Germinal center (tissue), 1 donor: ENCODE results near the gene NOP16.

Experiments
- DNase-seq: peaks from one replicate; pipeline ENCODE4 v3.0.0; 2012; ENCODE audit warnings: mixed read lengths, low spot score

The NOP16 gene, protein sequence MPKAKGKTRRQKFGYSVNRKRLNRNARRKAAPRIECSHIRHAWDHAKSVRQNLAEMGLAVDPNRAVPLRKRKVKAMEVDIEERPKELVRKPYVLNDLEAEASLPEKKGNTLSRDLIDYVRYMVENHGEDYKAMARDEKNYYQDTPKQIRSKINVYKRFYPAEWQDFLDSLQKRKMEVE

DNA sequence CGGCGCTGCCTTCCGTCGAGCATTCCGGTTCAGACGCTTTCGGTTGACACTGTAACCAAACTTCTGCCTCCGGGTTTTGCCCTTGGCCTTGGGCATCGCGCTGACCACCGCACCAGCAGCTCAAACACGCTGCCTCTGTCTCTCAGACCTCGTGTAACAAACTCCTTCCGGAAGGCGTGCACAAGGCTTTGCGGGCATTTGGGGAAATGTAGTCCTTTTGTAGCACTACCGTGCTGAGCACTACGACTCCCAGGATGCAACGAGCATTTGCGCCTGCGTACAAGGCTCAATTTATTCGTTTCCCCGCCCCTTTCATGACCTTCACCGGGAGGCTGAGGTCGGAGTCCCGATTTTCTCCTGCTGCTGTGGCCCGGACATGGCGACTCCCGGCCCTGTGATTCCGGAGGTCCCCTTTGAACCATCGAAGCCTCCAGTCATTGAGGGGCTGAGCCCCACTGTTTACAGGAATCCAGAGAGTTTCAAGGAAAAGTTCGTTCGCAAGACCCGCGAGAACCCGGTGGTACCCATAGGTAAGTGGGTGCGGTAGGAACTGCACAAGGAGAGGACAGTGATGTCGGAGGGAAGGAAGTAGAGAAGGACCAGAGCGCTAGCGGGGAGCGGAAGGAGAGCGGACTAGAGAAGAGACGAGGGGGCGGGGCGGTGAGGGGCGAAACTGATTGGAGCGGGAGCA lies at the start of gene NOP16, which contains the start of gene HIGD2A:
TSS of gene NOP16 (minus strand) at position 155 of the 691 bp plus-strand sequence. CDS start at position 96, 59 bp downstream.
TSS of gene HIGD2A (plus strand) at position 308 of the 691 bp plus-strand sequence. CDS start at position 377, 69 bp downstream.
- DNase-seq, result peak; percentile 97

DNA sequence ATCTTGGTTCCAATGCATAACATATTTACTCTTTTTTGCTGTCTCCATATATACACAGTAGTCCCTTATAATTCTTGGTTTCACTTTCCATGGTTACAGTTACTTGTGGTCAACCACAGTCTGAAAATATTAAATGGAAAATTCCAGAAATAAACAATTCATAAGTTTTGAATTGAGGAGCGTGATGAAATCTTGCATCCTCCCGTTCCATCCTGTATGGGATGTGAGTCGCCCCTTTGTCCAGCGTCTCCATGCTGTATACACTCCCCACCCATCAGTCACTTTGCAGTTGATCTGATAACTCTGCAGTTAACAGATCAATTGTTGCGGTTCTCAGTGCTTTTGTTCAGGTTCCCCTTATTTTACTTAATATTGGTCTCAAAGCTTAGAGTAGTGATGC lies 48.3 kb upstream of the NOP16 start:
- no peak for DNase-seq

DNA sequence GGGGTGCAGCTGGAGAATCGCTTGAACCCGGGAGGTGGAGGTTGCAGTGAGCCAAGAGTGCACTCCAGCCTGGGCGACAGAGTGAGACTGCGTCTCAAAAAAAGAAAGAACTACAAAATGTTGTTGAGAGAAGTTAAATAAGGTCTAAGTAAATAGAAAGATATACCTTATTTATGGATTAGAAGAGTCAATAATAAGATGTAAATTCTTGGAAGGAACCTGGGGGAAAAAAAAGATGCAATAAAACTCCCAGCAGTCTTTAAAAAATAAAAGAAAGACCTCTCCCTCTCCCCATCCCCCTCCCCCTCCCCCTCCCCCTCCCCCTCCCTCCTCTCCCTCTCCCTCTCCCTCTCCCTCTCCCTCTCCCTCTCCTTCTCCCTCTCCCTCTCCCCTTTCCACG lies 44.3 kb upstream of the NOP16 start:
- no peak for DNase-seq

DNA sequence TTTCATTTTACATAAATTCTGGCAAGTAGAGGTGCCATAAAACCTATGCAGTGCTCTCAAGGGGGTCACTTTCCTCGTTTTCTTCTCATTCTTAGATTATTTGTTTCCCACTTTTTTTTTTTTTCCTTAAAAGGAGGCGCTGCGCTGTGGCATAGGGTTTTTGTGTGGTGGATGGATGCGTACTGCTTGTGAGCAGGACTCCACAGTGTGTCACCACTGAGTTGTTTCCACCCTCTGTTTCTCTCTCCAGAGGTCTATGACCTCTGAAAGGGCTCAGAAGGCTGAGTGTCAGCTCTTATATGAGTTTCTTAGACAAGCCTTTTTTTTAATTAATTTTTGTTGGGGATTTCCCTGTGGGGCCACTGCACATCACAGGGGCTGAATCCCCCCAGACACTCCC lies 41.6 kb upstream of the NOP16 start:
- DNase-seq, result no peak

DNA sequence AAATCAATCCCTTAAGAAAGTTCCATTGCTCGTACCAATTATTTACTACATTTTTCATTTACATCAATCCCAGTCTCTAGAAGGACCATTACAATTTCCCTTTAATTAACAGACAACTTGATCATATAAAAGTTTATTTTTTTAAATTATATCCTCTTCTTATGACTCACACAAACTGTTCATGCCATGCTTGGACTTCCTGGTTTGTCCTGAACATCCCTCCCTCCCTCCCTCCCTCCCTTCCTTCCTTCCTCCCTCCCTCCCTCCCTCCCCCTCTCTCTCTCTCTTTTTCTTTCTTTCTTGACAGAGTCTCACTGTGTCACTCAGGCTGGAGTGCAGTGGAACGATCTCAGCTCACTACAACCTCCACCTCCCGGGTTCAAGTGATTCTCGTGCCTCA lies 39.6 kb upstream of the NOP16 start:
- DNase-seq, result no peak

DNA sequence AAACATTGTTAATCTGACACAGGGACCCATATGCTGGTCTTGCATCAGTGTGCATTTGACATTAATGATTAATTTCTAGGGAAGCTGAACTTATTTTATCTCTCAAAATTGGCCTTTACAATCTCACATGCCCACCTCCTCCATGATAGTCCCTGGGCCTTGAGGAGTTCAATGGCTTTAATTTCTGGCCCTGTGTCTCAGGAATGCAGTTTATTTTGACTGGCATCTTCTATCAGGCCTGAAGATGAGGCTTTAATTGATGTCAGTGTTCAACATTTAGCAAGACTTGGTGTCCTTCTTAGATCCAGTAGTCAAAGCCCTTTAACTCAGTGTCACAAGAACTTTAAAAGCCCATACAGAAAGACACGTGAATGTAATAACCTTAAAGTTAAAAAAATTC lies 38.5 kb upstream of the NOP16 start:
- DNase-seq, result no peak

DNA sequence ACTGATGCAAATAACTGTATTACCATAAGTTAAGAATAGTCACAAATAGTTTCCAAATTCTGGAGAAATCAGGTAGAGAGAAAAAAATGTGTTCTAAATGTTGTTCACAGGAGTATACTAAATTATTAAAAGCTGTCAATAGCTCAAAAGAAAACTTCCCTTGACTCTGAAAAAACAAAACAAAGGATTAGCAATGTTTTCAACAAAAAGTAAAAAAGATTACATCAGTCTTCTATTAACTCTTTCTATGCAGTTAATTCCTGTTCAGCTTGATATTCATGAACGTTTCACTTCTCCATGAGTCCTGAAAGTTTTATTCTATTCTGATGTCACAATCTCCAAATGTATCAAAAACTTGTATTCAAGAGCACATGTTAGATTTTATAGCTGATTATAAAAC lies 37.4 kb upstream of the NOP16 start:
- no peak for DNase-seq

- DNase-seq, result no peak
These were observed 36.7 kb upstream of the NOP16 start for GRCh38 chr5:176425138-176425537.

DNA sequence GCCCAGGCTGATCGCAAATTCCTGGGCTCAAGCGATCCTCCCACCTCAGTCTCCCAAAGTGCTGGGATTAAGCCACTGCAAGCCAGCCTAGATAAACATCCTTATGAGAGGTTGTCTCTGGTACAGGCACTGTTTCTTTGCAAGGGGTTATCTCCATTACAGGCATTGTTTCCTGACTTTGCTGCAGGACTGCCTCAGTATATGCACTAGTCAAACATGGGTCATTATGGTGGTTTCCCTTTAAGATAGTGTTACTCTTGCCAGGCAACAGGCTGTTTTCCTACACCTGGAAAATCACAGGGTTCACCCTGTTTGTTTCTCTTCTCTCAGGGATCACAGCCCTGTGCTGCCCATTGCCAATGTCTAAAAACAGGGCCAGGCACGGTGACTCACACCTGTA lies 35.8 kb upstream of the NOP16 start:
- no peak for DNase-seq

DNA sequence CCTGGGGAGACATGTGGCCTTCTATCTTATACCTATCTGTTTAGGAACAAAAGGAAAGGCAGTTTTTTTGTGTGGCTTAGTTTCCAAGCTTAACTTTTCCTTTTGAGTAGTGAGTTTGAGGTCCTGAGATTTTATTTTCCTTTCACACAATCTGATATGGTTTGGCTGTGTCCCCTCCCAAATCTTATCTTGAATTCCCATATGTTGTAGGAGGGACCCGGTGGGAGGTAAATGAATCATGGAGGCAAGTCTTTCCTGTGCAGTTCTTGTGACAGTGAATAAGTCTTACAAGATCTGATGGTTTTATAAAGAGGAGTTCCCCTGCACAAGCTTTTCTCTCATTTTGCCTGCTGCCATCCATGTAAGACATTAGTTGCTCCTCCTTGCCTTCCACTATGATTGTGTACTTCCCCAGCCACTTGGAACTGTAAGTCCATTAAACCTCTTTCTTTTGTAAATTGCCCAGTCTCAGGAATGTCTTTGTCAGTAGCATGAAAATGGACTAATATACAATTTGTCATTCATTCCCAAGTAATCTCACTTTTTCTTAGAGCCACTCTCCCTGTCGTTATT lies 32.7 kb upstream of the NOP16 start:
- DNase-seq, result no peak

GRCh38 chr5:176420086-176420485 lies 31.7 kb upstream of the NOP16 start:
- no peak for DNase-seq

DNA sequence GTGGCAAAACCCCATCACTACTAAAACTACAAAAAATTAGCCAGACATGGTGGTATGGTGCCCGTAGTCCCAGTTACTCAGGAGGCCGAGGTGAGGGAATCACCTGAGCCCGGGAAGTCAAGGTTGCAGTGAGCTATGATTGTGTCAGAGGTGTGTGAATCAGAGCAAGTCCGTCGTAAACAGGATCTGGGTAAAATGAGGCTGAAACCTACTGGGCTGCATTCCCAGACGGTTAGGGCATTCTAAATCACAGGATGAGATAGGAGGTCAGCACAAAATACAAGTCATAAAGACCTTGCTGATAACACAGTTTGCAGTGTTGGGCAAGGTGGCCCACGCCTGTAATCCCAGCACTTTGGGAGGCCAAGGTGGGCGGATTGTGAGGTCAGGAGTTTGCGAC lies 29.9 kb upstream of the NOP16 start:
- DNase-seq, result no peak

GRCh38 chr5:176416965-176417364 lies 28.6 kb upstream of the NOP16 start:
- no peak for DNase-seq

DNA sequence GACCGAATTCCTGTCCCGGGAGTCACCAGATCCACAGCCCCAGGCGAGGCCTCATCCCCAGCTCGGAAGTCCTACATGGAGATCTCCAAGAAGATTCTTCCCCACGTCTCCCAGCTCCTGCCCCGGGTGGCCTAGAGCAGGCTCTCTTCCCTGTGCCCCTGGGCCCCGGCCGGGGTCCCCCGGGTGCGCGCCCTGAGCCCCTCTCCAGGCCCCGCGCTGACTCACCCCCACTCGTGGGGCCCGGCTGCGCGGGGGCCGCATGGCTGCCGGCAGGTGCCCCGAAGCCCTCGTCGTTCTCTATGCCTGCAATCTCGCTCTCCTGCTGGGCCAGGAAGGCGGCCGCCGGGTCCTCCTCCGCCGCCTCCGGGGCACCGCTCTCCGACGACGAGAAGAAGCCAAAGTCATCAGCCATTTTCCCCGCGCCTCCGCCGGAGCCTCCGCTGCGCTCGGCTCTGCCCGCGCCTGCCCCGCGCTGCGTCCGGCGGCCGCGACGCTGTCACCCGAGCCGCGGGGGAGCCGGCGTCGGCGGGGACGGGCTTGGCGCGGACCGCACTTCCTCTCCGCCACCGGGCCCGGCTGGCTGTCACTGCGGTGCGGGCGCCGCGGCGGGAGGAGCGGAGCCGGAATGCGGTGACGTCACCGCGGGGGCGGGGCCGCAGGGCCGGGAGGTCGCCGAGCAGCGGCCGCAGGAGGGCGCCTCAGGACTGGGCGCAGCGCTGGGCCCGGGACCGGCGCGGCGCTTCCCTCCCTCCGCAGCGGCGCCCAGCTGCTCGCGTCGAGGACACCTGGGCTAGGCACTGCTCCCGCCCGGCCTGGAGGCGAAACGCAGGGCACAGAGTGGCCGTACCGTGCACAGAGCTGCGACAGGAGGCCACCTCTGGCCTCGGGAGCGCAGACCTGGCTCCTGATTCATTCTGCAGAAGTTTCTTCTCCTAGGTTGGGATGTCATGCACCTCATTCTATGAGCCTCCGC lies 27.8 kb upstream of the NOP16 start, which contains the start of gene CLTB:
TSS of gene CLTB (minus strand) at position 588 of the 973 bp plus-strand sequence. CDS start at position 412, 176 bp downstream.
- DNase-seq, result peak; percentile 92

DNA sequence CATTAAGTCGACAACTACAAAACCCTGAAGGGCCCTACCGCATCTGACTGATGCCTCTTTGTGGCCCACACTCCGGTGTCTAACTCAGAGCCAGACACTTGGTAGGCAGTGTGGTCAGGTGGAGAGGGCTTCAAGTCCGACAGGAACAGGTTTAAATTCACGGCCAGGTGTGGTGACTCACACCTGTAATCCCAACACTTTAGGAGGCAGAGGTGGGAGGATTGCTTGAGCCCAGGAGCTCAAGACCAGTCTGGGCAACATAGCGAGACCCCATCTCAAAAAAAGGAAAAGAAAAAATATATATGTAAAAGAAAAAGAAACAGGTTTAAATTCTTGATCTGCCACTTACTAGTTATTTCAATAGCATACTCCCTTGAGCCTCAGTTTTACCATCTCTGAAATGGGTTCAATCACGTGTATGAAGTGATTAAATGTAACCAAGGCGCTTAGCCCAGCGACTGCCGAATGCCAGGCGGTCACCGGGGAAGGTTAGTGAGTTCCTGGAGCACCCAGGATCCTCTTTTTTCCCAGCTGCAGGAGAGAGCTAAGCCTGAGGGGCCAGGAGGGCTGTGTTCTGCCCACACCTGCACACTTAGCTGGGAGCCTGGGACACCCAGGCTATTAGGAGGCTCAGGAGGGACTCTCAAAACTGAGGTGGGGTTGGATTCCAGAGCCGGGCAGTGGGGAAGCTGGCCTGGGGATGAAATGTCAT lies 27.0 kb upstream of the NOP16 start:
- peak; percentile 7 for DNase-seq

DNA sequence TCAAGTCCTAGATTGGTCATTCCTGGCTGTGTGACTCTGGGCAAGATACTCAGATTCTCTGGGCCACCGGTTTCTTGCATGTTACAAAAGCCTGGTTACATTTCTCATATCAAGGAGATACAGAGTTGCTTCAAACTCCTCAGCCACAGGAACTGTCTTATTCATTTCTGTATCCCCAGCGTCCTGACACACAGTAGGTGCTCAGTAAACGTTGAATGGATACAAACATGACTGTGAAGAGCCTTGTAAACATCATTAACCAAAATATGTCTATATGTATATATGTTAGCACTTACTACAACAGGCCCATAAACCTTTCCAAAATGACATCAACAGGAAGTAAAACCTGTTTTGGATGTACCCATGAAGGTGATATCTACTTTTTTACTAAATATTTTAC lies 26.3 kb upstream of the NOP16 start:
- no peak for DNase-seq

DNA sequence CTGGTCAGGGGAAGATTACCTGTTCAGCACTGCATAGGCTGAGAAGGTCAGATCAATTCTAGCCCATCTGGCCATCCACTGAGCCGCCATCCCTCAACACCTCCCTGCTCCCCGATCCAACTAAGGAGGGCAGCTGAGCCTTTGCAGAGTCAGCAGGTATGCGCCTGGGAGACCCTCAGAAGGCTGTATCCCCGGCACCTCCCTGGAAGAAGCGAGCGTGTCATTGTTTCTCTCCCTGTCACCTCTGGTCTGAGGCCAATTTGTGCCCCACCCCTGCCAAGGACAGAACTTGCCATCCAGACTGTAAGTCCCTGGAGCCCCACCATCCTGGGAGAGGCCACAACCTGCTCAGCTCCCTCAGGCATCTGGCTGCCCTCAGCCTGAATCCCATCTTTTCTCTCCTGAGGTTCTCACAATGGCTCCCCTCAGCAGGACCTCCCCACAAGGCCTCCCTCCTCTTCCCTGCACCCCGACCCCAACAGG lies 25.4 kb upstream of the NOP16 start:
- no peak for DNase-seq

- DNase-seq, result no peak
These were observed 24.8 kb upstream of the NOP16 start for GRCh38 chr5:176413255-176413565.

- DNase-seq, result no peak
These were observed 24.3 kb upstream of the NOP16 start for GRCh38 chr5:176412517-176413254.

DNA sequence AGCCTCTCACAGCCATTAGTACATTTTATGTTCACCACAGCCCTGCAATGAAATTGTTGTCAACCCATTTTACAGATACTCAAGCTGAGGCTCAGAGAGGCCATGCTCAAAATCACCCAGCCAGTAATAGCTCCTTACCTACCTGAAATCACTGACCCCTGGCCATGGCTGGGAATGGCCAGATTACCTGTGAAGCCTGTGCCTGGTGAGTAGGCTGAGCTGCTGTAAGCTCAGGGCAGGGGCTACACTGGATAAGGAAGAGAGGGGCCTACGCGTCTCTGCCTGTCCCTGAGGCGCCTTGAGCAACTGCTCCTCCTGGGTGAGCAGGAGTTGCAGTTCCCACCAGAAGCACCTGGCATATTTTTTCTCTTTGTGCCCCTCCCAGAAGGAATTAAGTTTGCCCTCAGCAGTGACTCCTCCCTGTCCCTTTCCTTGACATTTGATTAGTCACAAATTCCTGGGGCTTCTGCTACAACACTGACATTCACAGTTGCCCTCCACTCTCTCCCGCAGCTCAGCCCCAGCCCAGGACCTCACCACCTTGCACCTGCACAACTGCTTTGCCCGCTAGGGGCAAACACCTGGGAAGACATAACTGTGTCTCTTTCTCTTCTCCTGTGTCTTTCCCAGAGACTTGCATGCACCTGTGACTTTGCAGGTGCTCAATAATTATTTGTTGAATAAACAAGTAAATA lies 22.2 kb upstream of the NOP16 start:
- DNase-seq, result no peak
